Muscle of leg (tissue), 11 donors: ENCODE data around the gene LEMD1. TPM values are rescaled to one million over a fixed set of nuclear protein-coding genes. Genes with fewer than 3 reads are reported as not detected.

Experiments
- DNase-seq: peaks from one replicate; pipeline ENCODE4 v3.0.0; 2013
- H3K27ac ChIP-seq: one replicate; pipeline ENCODE4 v1.5.1; 2013; ENCODE audit warnings: mild to moderate bottlenecking, low read length, control low read depth
- H3K27me3 ChIP-seq: one replicate; pipeline ENCODE4 v1.6.1; 2013; ENCODE audit warnings: low read length; ENCODE audit not compliant: control insufficient read depth, insufficient read depth
- H3K36me3 ChIP-seq: one replicate; pipeline ENCODE4 v1.6.1; 2013; ENCODE audit warnings: low read length; ENCODE audit not compliant: control insufficient read depth, insufficient read depth
- H3K4me1 ChIP-seq: one replicate; pipeline ENCODE4 v1.6.1; 2013; ENCODE audit warnings: low read length; ENCODE audit not compliant: control insufficient read depth, insufficient read depth
- H3K4me3 ChIP-seq: one replicate; pipeline ENCODE4 v1.5.1; 2013; ENCODE audit warnings: low read length, control low read depth
- H3K9me3 ChIP-seq: replicated peaks from 2 replicates; pipeline ENCODE4 v1.6.1; 2013; ENCODE audit warnings: low read depth, low read length; ENCODE audit not compliant: control insufficient read depth
- WGBS: methylation state at CpG from one replicate; pipeline ENCODE4 v1.1.5; 2013; ENCODE audit warnings: missing lambda C conversion rate; ENCODE audit not compliant: insufficient coverage; 5-methylcytosine and 5-hydroxymethylcytosine counted together
- polyA plus RNA-seq, 8 donors: library from polyadenylated mRNA; unstranded; fragments of 120-200 nt; gene quantifications; one replicate each; pipeline versions ENCODE4 v1.2.1 to v1.2.3, GENCODE V29; 2013; ENCODE audit warnings: inconsistent platforms in 1 of 8, low replicate concordance in 1 of 8; ENCODE audit not compliant: insufficient read length in 8 of 8, insufficient read depth in 1 of 8
- total RNA-seq: library from RNA; stranded (reverse); fragments of 120-200 nt; gene quantifications from one replicate; pipeline ENCODE4 v1.2.4, GENCODE V29; 2013

LEMD1 gene
- total and polyA plus RNA-seq, 9 donors, result 0.39 TPM; not detected in 8

GRCh38 chr1:205380882-205381281 lies 41.0 kb downstream of the LEMD1 start:
- H3K27me3 ChIP-seq, result peaks cover 10% of the 10 kb centered on the region
- no peak for DNase-seq
- H3K4me1 ChIP-seq, result no peaks in the 10 kb centered on the region
- 40% methylated on average over 2 of the region's 2 CpGs for WGBS
- no peak overlapping the region for H3K27ac ChIP-seq
- H3K9me3 ChIP-seq, result no peaks in the 10 kb centered on the region
- no peaks in the 10 kb centered on the region for H3K36me3 ChIP-seq
- no peak overlapping the region for H3K4me3 ChIP-seq

- Histone ChIP-seq H3K27me3 (peaks cover 10% of the 10 kb centered on the region), H3K4me1 (no peaks in the 10 kb centered on the region), H3K27ac (no peak overlapping the region), H3K9me3 (no peaks in the 10 kb centered on the region), H3K4me3 (no peak overlapping the region), H3K36me3 (no peaks in the 10 kb centered on the region)
- 28% methylated on average over 4 of the region's 8 CpGs for WGBS
- peak; percentile 34 for DNase-seq
Measured at GRCh38 chr1:205379056-205379455, 42.8 kb downstream of the LEMD1 start.

GRCh38 chr1:205377355-205377754 lies 44.5 kb downstream of the LEMD1 start:
- WGBS, result 80% methylated on average over 1 of the region's 3 CpGs
- Histone ChIP-seq H3K4me3 (no peak overlapping the region), H3K27me3 (peaks cover 12% of the 10 kb centered on the region), H3K27ac (no peak overlapping the region), H3K4me1 (no peaks in the 10 kb centered on the region), H3K36me3 (no peaks in the 10 kb centered on the region), H3K9me3 (no peaks in the 10 kb centered on the region)
- DNase-seq, result no peak

GRCh38 chr1:205376739-205377138 lies 45.1 kb downstream of the LEMD1 start:
- H3K4me3 ChIP-seq, result no peak overlapping the region
- no peaks in the 10 kb centered on the region for H3K36me3 ChIP-seq
- no peak for DNase-seq
- no peaks in the 10 kb centered on the region for H3K4me1 ChIP-seq
- 60% methylated on average over 1 of the region's 4 CpGs for WGBS
- peaks cover 12% of the 10 kb centered on the region for H3K27me3 ChIP-seq
- H3K27ac ChIP-seq, result no peak overlapping the region
- H3K9me3 ChIP-seq, result no peaks in the 10 kb centered on the region

GRCh38 chr1:205375835-205376545 lies 45.9 kb downstream of the LEMD1 start:
- H3K27me3 ChIP-seq, result peaks cover 12% of the 10 kb centered on the region
- H3K4me1 ChIP-seq, result no peaks in the 10 kb centered on the region
- H3K27ac ChIP-seq, result no peak overlapping the region
- 13% methylated on average over 6 of the region's 6 CpGs for WGBS
- DNase-seq, result peak; percentile 48
- H3K9me3 ChIP-seq, result no peaks in the 10 kb centered on the region
- H3K36me3 ChIP-seq, result no peaks in the 10 kb centered on the region
- H3K4me3 ChIP-seq, result no peak overlapping the region

- Histone ChIP-seq H3K36me3 (no peaks in the 10 kb centered on the region), H3K27ac (no peak overlapping the region), H3K4me3 (no peak overlapping the region), H3K4me1 (no peaks in the 10 kb centered on the region), H3K27me3 (peaks cover 12% of the 10 kb centered on the region), H3K9me3 (no peaks in the 10 kb centered on the region)
- DNase-seq, result no peak
- 46% methylated on average over 2 of the region's 10 CpGs for WGBS
Measured at GRCh38 chr1:205374210-205375078, 47.4 kb downstream of the LEMD1 start.

GRCh38 chr1:205373798-205374175 lies 48.1 kb downstream of the LEMD1 start:
- Histone ChIP-seq H3K27me3 (peaks cover 9% of the 10 kb centered on the region), H3K27ac (no peak overlapping the region), H3K4me3 (no peak overlapping the region), H3K9me3 (no peaks in the 10 kb centered on the region), H3K4me1 (no peaks in the 10 kb centered on the region), H3K36me3 (no peaks in the 10 kb centered on the region)
- no peak for DNase-seq
- WGBS, result 64% methylated on average over 1 of the region's 2 CpGs

- Histone ChIP-seq H3K4me1 (no peaks in the 10 kb centered on the region), H3K27me3 (peaks cover 6% of the 10 kb centered on the region), H3K36me3 (no peaks in the 10 kb centered on the region), H3K4me3 (no peak overlapping the region), H3K27ac (no peak overlapping the region), H3K9me3 (no peaks in the 10 kb centered on the region)
- WGBS, result 62% methylated on average over 5 of the region's 9 CpGs
- DNase-seq, result no peak
Measured at GRCh38 chr1:205373022-205373797, 48.6 kb downstream of the LEMD1 start.

- H3K27ac ChIP-seq, result no peak overlapping the region
- WGBS, result 68% methylated on average over 7 of the region's 11 CpGs
Measured at GRCh38 chr1:205371871-205372660, 49.8 kb downstream of the LEMD1 start.

More at GRCh38 chr1:205371871-205372660, 49.8 kb downstream of the LEMD1 start:
- Histone ChIP-seq H3K4me1 (no peaks in the 10 kb centered on the region), H3K36me3 (no peaks in the 10 kb centered on the region), H3K9me3 (no peaks in the 10 kb centered on the region), H3K4me3 (no peak overlapping the region), H3K27me3 (peaks cover 2% of the 10 kb centered on the region)
- no peak for DNase-seq
